GM12878 (cell line): ENCODE results near the gene FUS. TPM values are rescaled to one million over a fixed set of nuclear protein-coding genes. Genes with fewer than 3 reads are reported as not detected.

Experiments used
- BMI1 ChIP-seq: fragments of 450-650 bp; IDR thresholded peaks from 2 replicates; pipeline ENCODE4 v1.6.1; 2016; ENCODE audit warnings: mild to moderate bottlenecking, moderate library complexity, borderline replicate concordance
- CBFB ChIP-seq: IDR thresholded peaks from 2 replicates; pipeline ENCODE4 v1.6.1; 2016; ENCODE audit warnings: antibody characterized with exemption, low read depth
- CBX3 ChIP-seq: fragments of 200-600 bp; sonication (generic); IDR thresholded peaks from 2 replicates; pipeline ENCODE4 v1.6.1; 2016; ENCODE audit warnings: low read depth, borderline replicate concordance
- CREB1 ChIP-seq: IDR thresholded peaks from 2 replicates; pipeline ENCODE4 v1.6.1; 2012; ENCODE audit warnings: low read depth, mild to moderate bottlenecking, inconsistent platforms
- EED ChIP-seq: sonication (generic); IDR thresholded peaks from 2 replicates; pipeline ENCODE4 v1.6.1; 2016; ENCODE audit warnings: antibody characterized with exemption, low read depth
- ESRRA ChIP-seq: IDR thresholded peaks from 2 replicates; pipeline ENCODE4 v1.6.1; 2012; ENCODE audit warnings: mild to moderate bottlenecking, low read length, improper control_type of control experiment
- FOXK2 ChIP-seq: fragments of 450-650 bp; IDR thresholded peaks from 2 replicates; pipeline ENCODE4 v1.6.1; 2017; ENCODE audit warnings: mild to moderate bottlenecking, moderate library complexity
- HCFC1 ChIP-seq: fragments of 150-350 bp; IDR thresholded peaks from 2 replicates; pipeline ENCODE4 v1.6.1; 2014; ENCODE audit warnings: low read length
- HDAC2 ChIP-seq: fragments of 200-600 bp; sonication (generic); IDR thresholded peaks from 2 replicates; pipeline ENCODE4 v1.6.1; 2017
- HDGF ChIP-seq: fragments of 450-650 bp; IDR thresholded peaks from 2 replicates; pipeline ENCODE4 v1.6.1; 2016; ENCODE audit warnings: antibody characterized with exemption
- IRF4 ChIP-seq: IDR thresholded peaks from 2 replicates; pipeline ENCODE4 v1.6.1; 2011; ENCODE audit warnings: low read depth, low read length
- KLF5 ChIP-seq: fragments of 450-650 bp; IDR thresholded peaks from 2 replicates; pipeline ENCODE4 v1.6.1; 2014; ENCODE audit warnings: mild to moderate bottlenecking; ENCODE audit not compliant: partially characterized antibody
- NR2F1 ChIP-seq: fragments of 450-650 bp; conservative IDR thresholded peaks from 2 replicates; pipeline ENCODE4 v1.6.1; 2017; ENCODE audit warnings: mild to moderate bottlenecking
- PAX5 ChIP-seq: IDR thresholded peaks from 2 replicates; pipeline ENCODE4 v1.6.1; 2011; ENCODE audit warnings: low read depth, low read length, borderline replicate concordance
- PBX3 ChIP-seq: IDR thresholded peaks from 2 replicates; pipeline ENCODE4 v1.6.1; 2011; ENCODE audit warnings: mild to moderate bottlenecking, low read depth, low read length, moderate library complexity; ENCODE audit not compliant: insufficient replicate concordance
- POLR2A ChIP-seq: IDR thresholded peaks from 2 replicates; pipeline ENCODE4 v1.6.1; 2011; ENCODE audit warnings: low read depth, mild to moderate bottlenecking, low read length
- RB1 ChIP-seq: fragments of 450-650 bp; formaldehyde crosslinking; IDR thresholded peaks from 2 replicates; pipeline ENCODE4 v1.6.1; 2017; ENCODE audit warnings: mild to moderate bottlenecking, borderline replicate concordance
- SIX5 ChIP-seq: IDR thresholded peaks from 2 replicates; pipeline ENCODE4 v1.6.1; 2011; ENCODE audit warnings: mild to moderate bottlenecking, low read depth, low read length, moderate library complexity; ENCODE audit not compliant: severe bottlenecking
- SRF ChIP-seq, 2 experiments: IDR thresholded peaks; 2 replicates each; pipeline ENCODE4 v1.6.1; 2011; ENCODE audit warnings: low read depth in 2 of 2, low read length in 2 of 2, mild to moderate bottlenecking in 1 of 2, moderate library complexity in 1 of 2
- TAF1 ChIP-seq: IDR thresholded peaks from 2 replicates; pipeline ENCODE4 v1.6.1; 2011; ENCODE audit warnings: mild to moderate bottlenecking, low read depth, low read length, borderline replicate concordance
- TARDBP ChIP-seq: IDR thresholded peaks from 2 replicates; pipeline ENCODE4 v1.6.1; 2016; ENCODE audit warnings: borderline replicate concordance
- TCF3 ChIP-seq: IDR thresholded peaks from 2 replicates; pipeline ENCODE4 v1.6.1; 2012; ENCODE audit warnings: low read depth, mild to moderate bottlenecking, low read length, borderline replicate concordance; ENCODE audit not compliant: insufficient read depth
- polyA plus RNA-seq, 11 experiments: library from polyadenylated mRNA; depleted of rRNA in 4 of 11; unstranded in 6 of 11; stranded (reverse) in 5 of 11; fragments of >200 nt; fragmentation: Nextera tagmentation in 4 of 11; fragmentation: Illumina TruSeq in 1 of 11; extraction: Ambion mirVana in 4 of 11; extraction: Trizol in 1 of 11; gene quantifications; 1 replicate in 1 of 11; 2 replicates in 10 of 11; pipeline versions ENCODE4 v1.2.1 to v1.2.3, GENCODE V29; 2011 to 2016; ENCODE audit warnings: inconsistent platforms in 2 of 11, missing spikeins in 2 of 11, low read depth in 1 of 11
- total RNA-seq, 4 experiments: library from RNA; depleted of rRNA in 3 of 4; stranded (reverse); fragments of >200 nt in 3 of 4; fragmentation: Illumina TruSeq in 1 of 4; extraction: Trizol in 1 of 4; gene quantifications; 2 replicates each; pipeline versions ENCODE4 v1.2.1 to v1.2.3, GENCODE V29; 2013 to 2021
- TF ChIP-seq, protein P1 (sequence below): IDR thresholded peaks from 2 replicates; pipeline ENCODE4 v1.6.1; 2011; ENCODE audit warnings: low read depth, mild to moderate bottlenecking, low read length, moderate library complexity, borderline replicate concordance; ENCODE audit errors: extremely low read depth
- TF ChIP-seq, protein P2 (sequence below): fragments of 150-350 bp; IDR thresholded peaks from 2 replicates; pipeline ENCODE4 v1.6.1; 2016; ENCODE audit warnings: low read depth, low read length

FUS gene
- total and polyA plus RNA-seq, 10 of the 15 experiments (the other 5 are each of a cell fraction or from before 2014, with no cell fraction given) = 46.8 to 521 (median 347) TPM

- TF ChIP-seq PBX3 (no peak), KLF5 (no peak), TARDBP (no peak), SRF (IDR thresholded peaks at IDR 0.05; ENCODE audit: low read depth in 2 of 2, low read length in 2 of 2) (no peak), HCFC1 (no peak), BMI1 (no peak), SIX5 (no peak), HDAC2 (no peak), POLR2A (peak; percentile 67), CREB1 (no peak), ESRRA (no peak), CBX3 (no peak), HDGF (0 out of 2 replicates have a peak, but pooled peaks have one; percentile 32), NR2F1 (0 out of 2 replicates have a peak, but pooled peaks have one; percentile 11), PAX5 (no peak; the same call in 1 of the 2 replicates), FOXK2 (no peak), CBFB (no peak), EED (no peak; the same call in 1 of the 2 replicates), RB1 (no peak; the same call in 1 of the 2 replicates), IRF4 (no peak), TCF3 (no peak), TAF1 (peak; percentile 22; the same call in 1 of the 2 replicates)
- TF ChIP-seq, protein P1, sequence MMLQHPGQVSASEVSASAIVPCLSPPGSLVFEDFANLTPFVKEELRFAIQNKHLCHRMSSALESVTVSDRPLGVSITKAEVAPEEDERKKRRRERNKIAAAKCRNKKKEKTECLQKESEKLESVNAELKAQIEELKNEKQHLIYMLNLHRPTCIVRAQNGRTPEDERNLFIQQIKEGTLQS = no peak
- TF ChIP-seq, protein P2, sequence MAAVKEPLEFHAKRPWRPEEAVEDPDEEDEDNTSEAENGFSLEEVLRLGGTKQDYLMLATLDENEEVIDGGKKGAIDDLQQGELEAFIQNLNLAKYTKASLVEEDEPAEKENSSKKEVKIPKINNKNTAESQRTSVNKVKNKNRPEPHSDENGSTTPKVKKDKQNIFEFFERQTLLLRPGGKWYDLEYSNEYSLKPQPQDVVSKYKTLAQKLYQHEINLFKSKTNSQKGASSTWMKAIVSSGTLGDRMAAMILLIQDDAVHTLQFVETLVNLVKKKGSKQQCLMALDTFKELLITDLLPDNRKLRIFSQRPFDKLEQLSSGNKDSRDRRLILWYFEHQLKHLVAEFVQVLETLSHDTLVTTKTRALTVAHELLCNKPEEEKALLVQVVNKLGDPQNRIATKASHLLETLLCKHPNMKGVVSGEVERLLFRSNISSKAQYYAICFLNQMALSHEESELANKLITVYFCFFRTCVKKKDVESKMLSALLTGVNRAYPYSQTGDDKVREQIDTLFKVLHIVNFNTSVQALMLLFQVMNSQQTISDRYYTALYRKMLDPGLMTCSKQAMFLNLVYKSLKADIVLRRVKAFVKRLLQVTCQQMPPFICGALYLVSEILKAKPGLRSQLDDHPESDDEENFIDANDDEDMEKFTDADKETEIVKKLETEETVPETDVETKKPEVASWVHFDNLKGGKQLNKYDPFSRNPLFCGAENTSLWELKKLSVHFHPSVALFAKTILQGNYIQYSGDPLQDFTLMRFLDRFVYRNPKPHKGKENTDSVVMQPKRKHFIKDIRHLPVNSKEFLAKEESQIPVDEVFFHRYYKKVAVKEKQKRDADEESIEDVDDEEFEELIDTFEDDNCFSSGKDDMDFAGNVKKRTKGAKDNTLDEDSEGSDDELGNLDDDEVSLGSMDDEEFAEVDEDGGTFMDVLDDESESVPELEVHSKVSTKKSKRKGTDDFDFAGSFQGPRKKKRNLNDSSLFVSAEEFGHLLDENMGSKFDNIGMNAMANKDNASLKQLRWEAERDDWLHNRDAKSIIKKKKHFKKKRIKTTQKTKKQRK = no peak
These were observed 21.9 kb downstream of the FUS start (continued) for GRCh38 chr16:31201582-31202413.
